Bronchial epithelial cell (primary cell): ENCODE results near the gene NACC2. TPM values are rescaled to one million over a fixed set of nuclear protein-coding genes. Genes with fewer than 3 reads are reported as not detected.

Experiments used
- DNase-seq: peaks from one replicate; pipeline ENCODE4 v3.0.0-alpha.2; 2010; ENCODE audit warnings: low read depth
- FAIRE-seq: peaks from 2 replicates; lab custom pipeline; 2011; peaks lifted over from hg19 to GRCh38; lab: Jason Lieb, UNC
- H3K27me3 ChIP-seq: 2 replicates; pipeline ENCODE4 v1.5.1; 2011; ENCODE audit warnings: low read length; ENCODE audit not compliant: control insufficient read depth, insufficient read depth
- H3K36me3 ChIP-seq: 2 replicates; pipeline ENCODE4 v1.5.1; 2011; ENCODE audit warnings: low read length; ENCODE audit not compliant: control insufficient read depth, insufficient read depth
- H3K4me3 ChIP-seq: 2 replicates; pipeline ENCODE4 v1.5.1; 2011; ENCODE audit warnings: mild to moderate bottlenecking, low read depth, low read length, control low read depth
- total RNA-seq: library from RNA; depleted of rRNA; stranded (reverse); fragments of >200 nt; gene quantifications from 2 replicates; pipeline ENCODE4 v1.2.1, GENCODE V29; 2014
- TF ChIP-seq, protein P1 (sequence below): IDR thresholded peaks from 2 replicates; pipeline ENCODE4 v1.5.1; 2011; ENCODE audit warnings: mild to moderate bottlenecking, moderate library complexity, low read length, control low read depth, inconsistent platforms; ENCODE audit not compliant: insufficient read depth, severe bottlenecking

Gene NACC2
- total RNA-seq, 1 donor from 2014 or later: 7.6 TPM

DNA sequence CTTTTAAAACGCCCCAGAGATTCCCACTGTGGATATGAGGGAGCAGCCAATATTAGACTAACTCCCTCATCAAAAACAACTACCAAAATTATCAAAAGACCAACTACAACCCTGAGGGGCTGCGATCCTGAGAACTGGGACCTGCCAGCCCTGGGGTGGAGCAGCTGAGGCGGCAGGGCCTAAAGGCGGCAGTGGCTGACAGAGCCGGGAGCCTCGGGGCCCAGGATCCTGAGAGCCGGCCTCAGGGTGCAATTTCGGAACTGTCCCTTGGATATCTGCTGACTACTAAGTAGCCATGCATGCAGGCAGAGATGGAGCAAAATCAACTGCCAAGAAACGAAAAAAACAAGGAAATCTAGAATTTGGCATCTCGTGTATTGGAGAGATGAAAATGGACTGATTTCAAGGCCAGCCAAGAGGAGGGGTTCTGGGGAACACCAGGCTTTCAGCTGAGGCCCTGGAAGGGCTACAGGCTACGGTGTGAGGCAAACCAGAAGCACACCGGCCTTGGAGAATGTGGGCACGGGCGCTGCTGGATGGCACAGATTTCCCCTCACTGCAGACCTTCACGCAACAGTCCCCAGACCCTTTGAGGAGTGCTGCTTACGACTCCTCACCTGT lies 70.3 kb downstream of the NACC2 start:
- Histone ChIP-seq H3K36me3 (peaks cover 8% of the 10 kb centered on the region), H3K27me3 (no peaks in the 10 kb centered on the region), H3K4me3 (no peak overlapping the region)
- DNase-seq: no peak
- TF ChIP-seq, protein P1, sequence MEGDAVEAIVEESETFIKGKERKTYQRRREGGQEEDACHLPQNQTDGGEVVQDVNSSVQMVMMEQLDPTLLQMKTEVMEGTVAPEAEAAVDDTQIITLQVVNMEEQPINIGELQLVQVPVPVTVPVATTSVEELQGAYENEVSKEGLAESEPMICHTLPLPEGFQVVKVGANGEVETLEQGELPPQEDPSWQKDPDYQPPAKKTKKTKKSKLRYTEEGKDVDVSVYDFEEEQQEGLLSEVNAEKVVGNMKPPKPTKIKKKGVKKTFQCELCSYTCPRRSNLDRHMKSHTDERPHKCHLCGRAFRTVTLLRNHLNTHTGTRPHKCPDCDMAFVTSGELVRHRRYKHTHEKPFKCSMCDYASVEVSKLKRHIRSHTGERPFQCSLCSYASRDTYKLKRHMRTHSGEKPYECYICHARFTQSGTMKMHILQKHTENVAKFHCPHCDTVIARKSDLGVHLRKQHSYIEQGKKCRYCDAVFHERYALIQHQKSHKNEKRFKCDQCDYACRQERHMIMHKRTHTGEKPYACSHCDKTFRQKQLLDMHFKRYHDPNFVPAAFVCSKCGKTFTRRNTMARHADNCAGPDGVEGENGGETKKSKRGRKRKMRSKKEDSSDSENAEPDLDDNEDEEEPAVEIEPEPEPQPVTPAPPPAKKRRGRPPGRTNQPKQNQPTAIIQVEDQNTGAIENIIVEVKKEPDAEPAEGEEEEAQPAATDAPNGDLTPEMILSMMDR: no peak
- FAIRE-seq: no peak

DNA sequence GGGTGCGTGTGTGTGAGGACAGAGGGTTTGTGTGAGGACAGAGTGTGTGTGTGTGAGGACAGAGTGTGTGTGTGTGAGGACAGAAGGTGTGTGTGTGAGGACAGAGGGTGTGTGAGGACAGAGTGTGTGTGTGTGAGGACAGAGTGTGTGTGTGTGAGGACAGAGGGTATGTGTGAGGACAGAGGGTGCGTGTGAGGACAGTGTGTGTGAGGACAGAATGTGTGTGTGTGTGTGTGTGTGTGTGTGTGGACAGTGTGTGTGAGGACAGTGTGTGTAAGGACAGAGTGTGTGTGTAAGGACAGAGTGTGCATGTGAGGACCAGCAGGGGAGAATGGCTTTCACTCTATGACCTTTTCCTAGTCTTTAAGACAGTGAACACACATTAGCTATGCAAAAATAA lies 70.8 kb downstream of the NACC2 start:
- FAIRE-seq (peak; percentile 47), DNase-seq (no peak)
- peaks cover 6% of the 10 kb centered on the region for H3K36me3 ChIP-seq
- no peak overlapping the region for H3K4me3 ChIP-seq
- TF ChIP-seq, protein P1: no peak
- H3K27me3 ChIP-seq: no peaks in the 10 kb centered on the region

DNA sequence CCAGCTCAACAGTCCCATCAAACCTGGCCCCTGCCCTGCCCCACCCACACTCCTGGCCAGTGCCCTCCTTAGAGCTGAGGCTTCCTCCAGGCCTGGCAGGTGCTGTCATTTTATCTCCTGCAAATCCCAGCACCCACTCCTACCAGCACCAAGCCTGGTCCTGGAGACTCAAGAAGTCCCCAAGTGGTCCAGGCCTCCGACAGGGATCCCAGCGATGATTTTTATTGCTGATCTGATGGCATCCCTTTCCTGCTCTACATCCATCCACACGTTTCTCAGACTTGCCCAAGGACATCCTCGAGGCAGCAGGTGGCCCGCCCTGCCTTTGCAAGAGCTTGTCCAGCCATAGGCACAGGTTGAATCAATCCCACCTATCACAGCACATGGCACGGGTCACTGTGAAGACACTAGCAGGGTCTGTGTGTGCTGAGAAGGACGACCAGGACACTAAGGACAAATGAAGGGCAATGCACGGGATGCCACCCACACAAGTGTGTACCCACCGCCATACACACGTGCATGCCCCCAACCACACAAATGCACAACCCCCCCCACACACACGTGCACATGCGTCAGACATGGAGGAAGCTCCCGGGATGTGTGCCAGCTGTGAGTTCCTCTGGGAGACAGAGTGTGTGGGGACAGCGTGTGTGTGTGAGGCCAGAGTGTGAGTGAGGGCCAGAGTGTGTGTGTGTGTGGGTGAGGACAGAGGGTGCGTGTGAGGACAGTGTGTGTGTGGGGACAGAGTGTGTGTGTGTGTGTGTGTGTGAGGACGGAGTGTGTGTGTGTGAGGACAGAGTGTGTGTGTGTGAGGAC lies 71.5 kb downstream of the NACC2 start:
- peak; percentile 97 for FAIRE-seq
- TF ChIP-seq, protein P1: no peak

DNA sequence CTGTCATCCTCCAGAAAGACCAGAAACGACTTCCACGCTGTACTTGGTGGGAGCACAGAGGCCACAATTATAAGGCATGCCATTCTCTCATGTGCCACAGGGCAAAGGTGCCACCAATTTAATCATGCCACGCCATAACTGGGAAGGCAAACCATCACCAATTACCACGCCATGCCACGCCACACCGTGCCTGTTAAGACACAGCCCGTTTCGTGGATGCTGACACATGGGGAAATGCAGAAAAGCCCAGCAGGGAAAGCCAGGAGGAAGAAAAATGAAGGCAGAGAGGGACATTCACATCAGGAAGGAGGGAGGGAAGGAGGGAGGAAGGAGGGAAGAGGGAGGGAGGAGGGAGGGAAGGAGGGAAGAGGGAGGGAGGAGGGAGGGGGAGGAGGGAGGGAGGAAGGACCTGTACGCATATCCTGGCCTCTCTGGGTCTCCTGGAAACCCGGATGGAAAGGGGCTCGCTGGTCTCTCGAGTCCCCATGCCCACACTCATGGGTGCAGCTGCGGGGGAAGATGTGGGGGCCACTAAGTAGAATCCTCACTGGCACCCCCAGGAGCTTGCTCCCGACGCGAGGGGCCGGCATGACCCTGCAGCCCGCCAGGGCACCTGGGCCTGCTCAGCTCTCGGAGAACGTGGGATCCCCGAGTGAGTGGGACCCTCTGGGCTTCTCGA lies 72.2 kb downstream of the NACC2 start:
- Histone ChIP-seq H3K4me3 (no peak overlapping the region), H3K36me3 (peaks cover 4% of the 10 kb centered on the region), H3K27me3 (no peaks in the 10 kb centered on the region)
- TF ChIP-seq, protein P1: no peak
- DNase-seq: no peak
- FAIRE-seq: peak; percentile 58

More for the DNA sequence above, 71.5 kb downstream of the NACC2 start:
- DNase-seq: no peak
- H3K36me3 ChIP-seq: peaks cover 4% of the 10 kb centered on the region
- no peak overlapping the region for H3K4me3 ChIP-seq
- H3K27me3 ChIP-seq: no peaks in the 10 kb centered on the region

DNA sequence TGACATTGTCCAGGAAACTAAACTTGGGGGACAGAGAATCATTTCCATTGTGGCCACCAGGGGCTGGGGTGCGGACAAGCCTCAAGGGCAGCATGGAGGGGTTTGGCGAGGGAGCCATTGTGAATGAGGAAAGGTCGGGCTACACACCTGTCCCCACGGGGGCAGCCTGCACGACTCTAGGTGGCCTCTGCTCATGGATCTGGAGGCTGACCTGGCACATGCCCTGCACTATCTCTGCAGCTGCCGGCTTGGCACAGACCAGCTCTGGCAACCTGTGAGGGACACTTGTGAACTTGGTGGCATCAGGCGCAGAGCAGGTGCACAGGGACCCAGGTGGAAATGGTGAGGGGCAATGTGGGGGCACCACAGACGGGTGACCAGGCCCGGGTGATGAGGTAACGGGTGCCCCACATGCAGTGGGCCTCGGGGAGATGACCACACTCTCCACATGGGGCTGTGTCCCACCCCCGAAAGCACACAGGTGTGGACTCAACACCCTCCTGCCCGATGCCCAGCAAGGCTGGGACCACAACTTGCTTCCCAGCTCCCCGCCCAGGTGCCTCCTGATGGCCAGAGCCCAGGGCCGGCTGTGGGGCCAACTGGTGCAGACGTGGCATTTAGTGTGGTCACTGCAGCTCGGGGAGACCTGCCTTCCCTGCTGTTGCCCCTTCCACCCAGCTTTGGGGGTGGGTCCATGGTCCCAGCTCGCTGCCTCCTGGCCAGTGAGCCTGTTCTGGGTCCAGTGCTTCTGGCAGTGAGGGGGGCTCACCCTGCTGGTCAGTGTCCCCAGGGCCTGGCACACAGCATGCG lies 73.0 kb downstream of the NACC2 start:
- TF ChIP-seq, protein P1: no peak
- H3K27me3 ChIP-seq: no peaks in the 10 kb centered on the region
- DNase-seq: no peak
- peaks cover 4% of the 10 kb centered on the region for H3K36me3 ChIP-seq
- H3K4me3 ChIP-seq: no peak overlapping the region
- peak; percentile 13 for FAIRE-seq
